ENCODE results near the gene HAS3.
"Not testable (repeated sequence)": the region's sequence is repeated elsewhere in the genome, so short reads cannot be mapped to it uniquely, and the experiment has no call there.

The HAS3 gene, protein sequence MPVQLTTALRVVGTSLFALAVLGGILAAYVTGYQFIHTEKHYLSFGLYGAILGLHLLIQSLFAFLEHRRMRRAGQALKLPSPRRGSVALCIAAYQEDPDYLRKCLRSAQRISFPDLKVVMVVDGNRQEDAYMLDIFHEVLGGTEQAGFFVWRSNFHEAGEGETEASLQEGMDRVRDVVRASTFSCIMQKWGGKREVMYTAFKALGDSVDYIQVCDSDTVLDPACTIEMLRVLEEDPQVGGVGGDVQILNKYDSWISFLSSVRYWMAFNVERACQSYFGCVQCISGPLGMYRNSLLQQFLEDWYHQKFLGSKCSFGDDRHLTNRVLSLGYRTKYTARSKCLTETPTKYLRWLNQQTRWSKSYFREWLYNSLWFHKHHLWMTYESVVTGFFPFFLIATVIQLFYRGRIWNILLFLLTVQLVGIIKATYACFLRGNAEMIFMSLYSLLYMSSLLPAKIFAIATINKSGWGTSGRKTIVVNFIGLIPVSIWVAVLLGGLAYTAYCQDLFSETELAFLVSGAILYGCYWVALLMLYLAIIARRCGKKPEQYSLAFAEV

DNA sequence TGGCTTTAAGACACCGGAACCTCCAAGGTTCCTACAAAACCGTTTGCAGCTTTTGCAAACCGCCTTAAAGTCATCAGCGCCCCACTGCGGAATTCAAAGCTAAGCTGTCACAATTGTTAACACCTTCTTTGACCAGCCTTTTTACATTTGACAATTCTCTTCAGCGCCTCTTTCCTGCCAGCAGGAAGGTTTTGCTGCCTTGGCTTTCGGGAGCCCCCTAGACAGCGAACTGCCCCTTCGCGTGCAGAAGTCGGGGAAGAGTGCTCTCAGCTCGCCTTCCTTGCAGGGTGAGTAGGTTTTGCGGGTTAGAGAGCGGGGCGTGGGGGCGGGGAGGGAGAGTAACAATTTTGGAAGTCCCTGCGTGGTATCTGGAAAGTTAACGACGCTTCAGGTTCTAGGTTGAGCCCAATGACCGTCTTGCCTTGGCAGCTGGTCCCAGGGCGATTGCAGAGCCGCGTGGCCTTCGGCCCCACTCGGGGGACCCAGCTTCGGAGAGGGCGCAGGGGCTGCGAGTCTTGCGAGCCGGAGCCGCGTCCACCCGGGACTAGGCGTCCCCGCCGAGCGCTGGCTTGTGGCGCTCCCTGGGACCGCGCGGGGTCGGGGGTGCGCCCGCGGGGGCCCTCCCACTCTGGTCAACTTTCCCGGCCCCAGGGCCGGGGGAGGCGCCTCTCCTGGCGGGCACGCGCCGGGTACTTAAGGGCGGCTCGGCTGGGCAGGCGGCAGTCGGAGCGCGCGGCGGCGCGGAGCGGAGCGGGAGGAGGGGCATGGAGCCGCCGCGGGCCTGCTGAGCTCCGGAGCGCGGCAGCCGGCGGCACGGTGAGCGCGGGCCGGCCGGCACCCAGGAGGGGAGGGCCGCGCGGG lies at the start of gene HAS3:
Gene HAS3 (plus strand): TSS at position 153 of the 861 bp plus-strand sequence. CDS start 3,743 bp downstream, outside the sequence.
- no peak for DNase-seq

DNA sequence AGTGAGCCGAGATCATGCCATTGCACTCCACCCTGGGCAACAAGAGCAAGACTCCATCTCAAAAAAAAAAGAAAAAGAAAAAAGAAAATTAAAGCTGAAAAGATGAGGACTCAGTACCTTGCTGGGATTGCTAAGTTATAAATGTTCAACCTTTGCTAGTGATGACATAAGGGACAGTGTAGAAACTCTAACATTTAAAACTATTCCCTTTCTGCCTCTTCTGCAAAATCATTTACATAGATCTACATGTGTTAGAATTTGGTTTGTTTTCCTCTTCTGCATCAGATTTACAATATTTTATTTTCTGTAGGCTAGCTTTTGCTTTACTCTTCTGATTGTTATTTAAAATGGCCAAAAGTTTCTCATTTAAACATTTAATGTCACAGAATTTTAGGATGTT lies 49.5 kb upstream of the HAS3 start:
- DNase-seq: no peak

DNA sequence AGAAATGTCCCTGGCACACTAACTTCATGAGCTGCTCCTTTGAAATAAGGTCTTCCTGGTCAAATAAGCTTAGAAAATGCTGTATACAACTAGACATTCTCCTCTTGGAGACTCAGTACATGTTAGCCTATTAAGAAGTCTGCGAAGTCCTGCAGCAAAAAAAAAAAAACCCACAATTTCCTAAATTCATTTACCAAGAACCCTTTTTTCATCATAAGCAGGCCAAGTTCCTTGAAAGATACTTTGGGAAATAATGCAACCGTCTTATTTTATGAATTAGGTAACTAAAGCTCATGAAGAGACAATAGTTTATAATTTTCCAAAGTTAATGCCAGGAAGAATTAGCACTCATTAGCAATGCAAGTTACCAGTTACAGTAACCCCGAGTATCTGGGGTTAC lies 49.0 kb upstream of the HAS3 start:
- DNase-seq: no peak

DNA sequence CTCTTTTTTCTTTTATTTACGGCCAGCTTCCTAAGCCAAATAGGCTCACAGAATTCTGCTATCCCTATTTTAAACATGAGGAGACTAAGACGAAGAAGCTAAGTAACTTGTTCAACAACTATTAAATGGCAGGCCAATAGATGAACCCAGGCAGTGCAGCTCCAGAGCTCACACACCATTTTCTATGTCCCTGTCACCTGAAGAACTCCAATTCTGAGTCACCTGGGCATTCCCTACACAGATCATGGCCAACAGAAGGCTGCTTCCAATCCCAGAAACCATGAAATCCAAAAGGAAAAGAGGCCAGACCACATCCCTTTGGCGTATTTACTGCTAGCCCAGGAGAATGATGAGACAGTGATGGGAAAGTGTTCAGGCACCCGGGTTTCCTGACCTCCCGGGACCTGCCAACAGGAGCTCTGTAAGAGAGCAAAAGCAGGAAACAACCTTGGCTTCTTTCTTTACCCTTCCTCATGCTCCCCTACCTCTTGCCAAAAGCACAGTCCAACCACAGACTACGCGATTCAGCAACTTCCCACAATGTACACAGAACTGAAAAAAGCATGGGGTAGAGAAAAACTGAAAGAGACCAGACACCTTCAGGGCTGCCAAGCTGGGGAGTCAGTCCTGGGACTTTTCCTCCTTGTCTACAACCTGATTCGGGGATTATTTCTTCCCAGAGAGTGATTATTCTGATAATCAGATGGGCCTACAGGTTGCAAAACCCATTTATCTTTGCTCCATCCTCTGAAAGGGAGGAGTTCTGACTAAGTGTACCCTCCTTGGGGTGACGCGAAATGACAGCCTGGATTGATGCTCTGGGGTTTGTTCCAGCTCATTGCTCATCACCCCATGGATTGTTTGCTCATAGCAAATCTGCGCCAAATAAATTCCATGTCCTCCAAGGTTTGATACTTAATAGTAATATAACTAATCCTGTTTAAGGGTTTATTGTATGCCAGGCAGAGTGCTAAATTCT lies 47.8 kb upstream of the HAS3 start:
- no peak for DNase-seq

DNA sequence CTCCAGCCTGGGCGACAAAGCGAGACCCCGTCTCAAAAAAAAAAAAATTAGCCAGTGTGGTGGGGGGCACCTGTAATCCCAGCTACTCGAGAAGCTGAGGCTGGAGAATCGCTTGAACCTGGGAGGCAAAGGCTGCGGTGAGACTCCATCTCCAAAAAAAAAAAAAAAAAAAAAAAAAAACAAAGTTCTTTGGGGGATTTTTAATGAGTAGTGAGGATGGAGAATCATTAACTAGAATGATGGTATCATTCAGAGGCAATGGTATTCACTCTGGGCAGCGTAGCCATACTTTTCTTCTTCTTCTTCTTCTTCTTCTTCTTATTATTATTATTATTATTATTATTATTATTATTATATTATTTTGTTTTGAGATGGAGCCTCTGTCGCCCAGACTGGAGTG lies 42.0 kb upstream of the HAS3 start:
- DNase-seq: not testable (repeated sequence)

DNA sequence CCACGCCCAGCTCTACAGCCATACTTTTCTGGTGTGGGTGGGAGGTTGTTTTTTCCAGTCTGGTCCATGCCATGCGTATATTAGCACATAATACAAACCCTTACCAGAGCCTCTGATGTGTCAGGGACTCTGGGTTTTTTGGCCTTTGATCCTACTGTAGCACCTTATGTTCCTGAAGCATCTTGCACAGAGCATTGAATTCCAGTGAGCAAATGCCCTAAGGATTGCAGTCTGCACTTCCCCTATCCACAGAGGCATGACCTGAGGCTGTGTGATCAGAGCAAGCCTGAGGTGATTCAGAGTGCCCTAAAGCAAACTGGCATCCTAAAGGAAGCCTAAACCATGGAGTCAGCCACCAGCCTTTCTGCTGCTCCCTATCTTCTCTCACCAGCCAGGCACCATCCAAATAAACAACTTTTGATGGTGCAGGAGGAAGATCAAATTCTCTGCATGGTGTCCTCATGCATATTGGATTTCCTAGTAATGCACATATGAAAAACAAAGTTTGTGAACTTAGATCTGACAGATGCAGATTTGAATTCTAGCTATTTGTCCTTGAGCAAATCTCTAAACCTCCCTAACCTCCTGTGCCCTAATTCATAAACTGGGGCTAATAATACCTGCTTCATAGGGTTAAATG lies 41.2 kb upstream of the HAS3 start:
- no peak for DNase-seq

DNA sequence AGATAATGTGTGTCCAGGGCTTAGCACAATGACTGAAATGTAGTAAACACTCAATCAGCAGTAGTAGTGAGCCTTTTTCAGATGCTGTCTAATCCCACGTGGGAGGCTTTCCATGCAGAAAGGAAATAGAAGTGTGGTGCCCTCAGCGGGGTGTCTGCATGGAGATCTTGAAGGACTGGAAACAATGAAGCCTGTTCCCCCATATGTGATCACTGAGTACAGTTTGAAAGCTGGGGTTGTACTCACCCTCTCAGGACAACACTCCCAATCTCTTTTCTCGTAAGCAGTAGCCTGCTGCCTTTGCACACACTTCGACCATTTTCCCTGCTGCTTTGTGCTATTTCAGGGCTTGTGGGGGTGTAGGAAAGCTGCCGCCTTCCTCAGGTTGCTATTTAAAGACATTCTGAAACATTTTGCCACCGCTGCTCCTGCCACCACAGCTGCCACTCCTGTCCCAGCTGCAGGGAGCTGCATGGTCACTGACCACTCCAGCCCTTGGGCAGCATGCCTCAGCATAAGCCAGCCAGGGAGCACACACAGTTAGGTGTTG lies 40.6 kb upstream of the HAS3 start:
- DNase-seq: no peak

DNA sequence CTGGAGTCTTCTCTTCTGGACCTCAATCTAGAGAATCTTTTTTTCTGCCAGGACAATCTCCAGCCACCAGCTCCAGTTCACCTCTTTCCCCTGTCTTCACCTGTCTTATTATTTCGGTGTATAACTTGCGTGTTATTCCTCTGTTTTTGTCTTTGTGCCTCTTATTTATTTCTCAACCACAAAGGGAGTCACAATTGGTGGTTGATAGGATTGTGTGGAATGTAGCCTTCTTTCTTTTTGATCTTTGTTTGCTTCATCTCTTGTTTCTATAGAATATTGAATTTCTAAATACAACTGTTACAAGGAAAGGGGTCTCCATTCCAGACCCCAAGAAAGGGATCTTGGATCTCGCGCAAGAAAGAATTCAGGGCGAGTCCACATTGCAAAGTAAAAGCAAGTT lies 35.9 kb upstream of the HAS3 start:
- DNase-seq: no peak

DNA sequence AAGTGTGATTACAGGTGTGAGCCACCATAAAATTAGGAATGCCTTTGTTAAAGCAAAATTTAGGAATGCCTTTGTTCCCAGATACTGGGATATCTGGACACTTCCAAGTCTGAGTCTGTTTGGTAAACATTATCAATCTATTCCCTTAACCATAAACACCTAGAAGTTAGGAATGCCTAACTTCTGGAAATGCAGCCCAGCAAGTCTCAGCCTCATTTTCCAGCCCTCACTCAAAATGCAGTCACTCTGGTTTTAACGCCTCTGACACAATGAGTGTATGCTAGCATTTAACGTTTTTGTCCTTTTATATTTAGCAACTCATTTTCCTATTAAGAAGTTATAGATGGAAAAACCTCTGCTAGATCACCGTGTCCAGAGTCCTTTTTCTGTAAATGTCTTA lies 34.4 kb upstream of the HAS3 start:
- no peak for DNase-seq

DNA sequence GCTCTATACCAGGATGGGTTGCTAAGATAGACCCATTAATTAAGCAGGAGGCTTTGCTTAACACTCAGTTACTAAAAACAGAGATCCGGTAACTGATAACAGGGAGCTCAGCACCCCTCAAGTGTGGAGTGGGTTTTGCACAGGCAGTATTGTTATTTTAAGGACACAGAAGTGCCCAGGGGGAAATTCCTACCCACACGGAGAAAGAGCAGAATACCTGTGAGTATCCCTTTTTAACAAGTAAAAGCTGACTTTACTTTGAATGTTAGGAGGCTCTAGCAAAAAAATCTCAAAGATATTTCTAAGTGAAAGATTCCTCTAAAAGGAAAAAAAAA lies 32.8 kb upstream of the HAS3 start:
- DNase-seq: no peak

DNA sequence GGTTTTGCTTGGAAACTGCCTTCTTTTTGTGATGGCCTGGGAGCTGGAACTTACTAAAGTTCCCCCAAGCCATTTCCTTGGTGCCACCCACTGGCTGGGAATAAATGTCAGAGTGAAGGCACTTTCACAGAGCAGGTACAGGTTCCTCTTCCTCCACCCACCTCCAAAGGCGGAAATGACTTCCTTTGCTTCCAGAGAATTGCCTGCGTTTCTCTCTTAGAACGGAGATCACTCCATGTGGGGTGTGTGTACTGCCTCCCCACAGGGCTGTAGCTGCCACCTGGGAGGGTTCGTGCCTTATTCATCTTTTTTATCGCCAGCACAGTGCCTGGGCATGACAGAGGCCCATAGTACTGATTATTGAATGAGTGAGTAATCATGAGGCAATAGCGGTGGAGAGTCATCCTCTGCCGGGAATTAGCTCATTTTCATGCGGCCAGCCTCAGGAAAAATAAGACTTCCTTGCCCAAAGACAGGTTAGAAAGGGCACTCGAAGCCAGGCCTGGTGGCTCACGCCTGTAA lies 32.2 kb upstream of the HAS3 start:
- no peak for DNase-seq

DNA sequence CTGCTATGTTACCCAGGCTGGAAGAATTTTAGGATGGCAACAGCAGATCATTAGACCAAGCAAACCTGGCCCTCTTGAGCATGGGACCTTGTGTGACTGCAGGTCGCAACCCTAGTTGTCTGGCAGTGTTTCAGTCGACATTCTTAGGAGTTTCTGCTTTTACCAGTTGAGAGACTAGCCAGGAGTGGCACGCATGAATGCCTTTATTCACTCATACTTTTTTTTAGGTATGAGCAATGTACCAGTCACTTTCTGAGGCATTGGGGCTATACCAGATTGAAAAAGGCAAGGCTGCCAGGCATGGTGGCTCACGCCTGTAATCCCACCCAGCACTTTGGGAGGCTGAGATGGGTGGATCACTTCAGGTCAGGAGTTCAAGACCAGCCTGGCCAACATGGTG lies 28.2 kb upstream of the HAS3 start:
- no peak for DNase-seq

DNA sequence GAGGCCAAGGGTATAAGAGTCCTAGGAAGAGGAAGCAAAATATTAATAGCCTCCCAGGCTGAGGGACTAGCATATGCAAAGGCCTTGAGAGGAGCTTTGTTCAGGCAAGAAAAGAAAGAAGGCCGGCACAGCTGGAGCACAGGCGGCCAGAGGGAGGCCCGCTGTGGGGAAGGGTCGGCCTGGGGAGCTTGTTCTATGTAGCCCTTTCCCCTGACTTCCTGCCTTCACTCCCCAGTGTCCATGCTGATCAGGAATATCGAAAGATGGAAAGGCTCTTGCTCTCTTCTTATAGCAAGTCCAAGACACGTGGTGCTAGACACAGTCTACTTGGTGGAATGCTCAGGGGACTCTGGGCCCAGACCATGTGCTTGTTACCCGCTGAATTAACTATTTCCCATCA lies 27.4 kb upstream of the HAS3 start:
- DNase-seq: no peak

DNA sequence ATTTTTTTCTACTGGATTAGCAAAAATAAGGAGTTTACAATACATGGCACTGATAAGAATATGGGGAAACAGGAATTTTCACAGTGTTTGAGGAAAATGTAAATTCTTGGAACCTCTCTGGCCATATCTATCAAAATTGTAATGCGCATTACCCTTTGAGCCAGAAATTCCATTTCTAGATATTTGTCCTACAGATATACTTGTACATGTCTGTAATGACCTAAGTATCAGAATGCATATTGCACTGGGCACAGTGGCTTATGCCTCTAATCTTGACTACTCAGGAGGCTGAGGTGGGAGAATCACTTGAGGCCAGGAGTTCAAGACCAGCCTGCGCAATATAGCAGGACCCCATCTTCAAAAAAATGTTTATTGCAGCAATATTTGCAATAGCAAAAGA lies 25.8 kb upstream of the HAS3 start:
- DNase-seq: no peak

DNA sequence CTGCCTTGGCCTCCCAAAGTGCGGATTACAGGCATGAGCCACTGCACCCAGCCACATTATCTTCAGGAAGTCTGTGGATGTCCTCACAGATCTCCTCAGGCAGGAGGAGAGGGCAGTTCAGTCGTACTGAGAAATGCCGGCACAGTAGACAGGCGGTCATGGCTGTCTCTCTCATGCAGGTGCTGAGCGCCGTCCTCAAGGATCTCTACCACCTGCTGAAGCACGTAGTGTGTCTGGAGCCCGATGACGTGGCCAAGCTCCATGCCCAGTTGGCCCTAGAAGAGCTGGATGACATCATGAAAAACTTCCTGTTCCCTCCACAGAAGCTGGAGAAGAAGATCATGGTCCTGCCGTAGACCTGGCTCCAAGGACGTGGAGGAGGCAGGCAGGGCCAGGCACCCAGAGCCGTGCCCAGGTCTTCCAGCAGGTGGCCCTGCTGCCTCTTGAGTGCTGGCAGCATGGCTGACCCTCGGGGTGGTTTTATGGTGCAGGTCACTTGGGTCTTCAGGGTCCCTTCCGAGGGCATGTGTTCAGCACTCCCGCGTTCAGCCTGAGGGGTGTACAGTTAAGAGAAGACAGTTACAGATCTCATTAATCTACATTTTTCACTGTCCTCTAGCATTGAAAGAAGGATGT lies 22.0 kb upstream of the HAS3 start:
- no peak for DNase-seq

DNA sequence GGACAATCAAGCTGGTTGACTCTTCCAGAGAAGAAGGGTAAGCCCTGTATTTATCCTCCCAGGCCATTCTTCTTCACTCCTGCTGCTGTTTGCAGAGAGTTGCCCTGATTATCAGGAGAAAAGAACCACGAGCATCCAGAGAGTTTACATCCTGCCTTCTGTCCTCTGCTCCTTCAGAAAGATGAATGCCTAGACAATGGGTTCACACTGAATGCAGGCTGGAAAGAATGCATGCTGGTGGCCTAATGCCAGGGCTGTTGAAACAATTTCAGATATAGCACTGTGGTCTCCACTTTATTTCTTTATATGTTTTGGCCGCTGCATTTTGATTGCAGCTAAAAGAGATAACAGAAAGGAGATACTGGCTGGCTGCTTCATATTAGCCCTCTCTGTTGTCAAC lies 21.2 kb upstream of the HAS3 start:
- no peak for DNase-seq

DNA sequence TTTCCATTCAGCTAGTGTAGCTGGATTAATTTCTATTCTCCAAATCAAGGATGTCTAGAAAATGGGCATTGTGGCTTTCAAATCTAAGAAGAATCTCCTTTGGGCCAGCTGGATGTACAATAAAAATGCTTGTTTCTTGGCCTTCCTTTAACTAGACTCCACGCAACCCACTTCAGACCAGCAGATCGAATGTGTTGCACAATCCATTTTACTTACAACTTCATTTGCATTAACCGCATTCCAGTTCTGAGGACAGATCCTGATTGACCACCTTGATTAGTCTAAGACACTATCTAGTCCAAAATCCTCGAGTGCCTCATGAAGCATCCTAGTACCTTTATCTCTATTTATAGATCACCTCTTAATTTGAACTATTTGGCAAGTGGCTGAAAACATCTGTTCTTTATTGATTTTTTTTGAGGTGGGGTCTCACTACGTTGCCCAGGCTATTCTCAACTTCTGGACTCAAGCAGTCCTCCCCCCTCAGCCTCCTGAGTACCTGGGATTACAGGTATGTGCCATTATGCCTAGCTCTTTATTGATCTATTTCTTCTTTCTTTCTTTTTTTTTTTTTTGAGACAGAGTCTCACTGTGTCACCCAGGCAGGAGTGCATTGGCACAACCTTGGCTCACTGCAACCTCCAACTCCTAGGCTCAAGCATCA lies 20.3 kb upstream of the HAS3 start:
- no peak for DNase-seq

DNA sequence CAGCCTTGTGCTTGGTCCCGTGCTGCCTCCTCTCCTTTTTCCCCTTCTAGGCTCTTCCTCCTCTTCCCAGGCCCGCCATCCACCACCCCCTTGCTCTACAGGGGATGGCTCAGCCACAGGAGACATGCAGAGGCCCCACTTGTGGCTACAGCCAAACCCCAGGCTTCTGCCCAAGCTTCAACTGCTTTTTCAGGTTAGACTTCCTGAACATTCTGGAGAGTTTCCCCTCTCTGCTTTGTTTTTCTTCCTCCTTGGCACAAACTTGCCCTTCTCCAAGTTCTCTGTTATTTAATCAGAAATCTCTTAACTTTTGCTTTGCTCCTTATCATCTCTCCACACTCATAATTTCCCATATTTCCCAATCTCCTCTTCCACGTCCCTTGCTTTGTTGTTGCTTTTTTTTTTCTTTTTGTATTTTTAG lies 18.3 kb upstream of the HAS3 start:
- no peak for DNase-seq

DNA sequence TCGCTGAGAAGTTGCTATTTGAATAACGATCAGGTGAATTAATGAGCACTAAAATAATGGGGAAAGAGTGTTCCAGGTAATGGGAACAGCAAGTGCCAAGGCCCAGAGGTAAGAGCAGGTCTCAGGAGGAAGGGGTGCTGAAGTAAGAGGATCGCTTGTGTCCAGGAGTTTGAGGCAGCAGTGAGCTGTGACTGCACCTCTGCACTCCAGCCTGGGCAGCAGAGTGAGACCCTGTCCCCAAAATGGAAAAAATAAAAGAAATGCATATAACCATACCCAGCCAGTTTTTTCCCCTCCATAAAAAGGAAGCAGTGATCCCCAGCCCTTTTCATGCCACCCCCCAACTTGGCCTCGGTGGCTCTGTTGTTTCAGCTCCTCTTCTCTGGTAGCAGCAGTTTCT lies 16.8 kb upstream of the HAS3 start:
- no peak for DNase-seq

DNA sequence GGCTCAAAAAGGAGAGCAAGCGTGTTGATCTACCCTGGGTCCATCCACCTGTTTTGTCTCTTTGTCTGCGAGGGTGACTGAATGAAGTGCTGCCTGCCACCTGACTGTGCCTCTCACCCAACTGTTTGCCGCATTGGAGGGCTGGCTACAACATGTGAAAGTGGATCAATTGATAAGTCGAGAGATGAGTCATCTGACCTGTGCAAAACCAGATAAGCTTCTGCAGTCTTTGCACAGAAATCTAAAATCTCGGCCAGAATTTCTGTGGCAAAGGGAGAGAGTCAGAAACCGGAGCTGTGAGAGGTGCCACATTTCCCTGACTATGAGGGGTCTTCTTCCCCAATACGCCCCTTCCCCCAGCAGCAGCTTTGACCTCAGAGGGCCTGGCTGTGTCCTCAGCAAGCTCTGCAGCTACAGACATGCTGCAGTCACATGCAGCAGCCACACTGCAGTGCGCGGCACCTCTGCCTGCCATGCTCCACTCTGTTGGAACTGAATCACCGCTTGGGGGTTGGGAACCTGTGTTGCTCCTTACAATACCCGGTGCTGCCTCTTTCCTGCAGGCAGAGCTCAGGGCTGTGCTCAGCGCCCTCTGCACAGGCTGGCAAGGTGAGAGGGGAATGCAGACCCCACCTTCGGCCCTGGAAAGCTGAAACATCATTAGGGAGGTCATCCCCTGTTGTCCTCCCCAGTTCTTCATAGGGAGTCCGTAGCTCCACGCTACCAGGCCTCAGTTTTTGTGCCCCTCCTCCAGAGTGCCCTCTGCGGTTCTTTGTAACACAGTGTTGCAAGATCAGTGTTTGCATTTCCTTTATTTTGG lies 16.2 kb upstream of the HAS3 start:
- peak; percentile 51 for DNase-seq
